ENCODE measurements around the gene ARHGEF12. TPM values are rescaled to one million over a fixed set of nuclear protein-coding genes. Genes with fewer than 3 reads are reported as not detected.
"Not testable (repeated sequence)": the region's sequence is repeated elsewhere in the genome, so short reads cannot be mapped to it uniquely, and the experiment has no call there.

Gene ARHGEF12
- polyA plus RNA-seq, 1 donor, result 141 TPM

GRCh38 chr11:120494595-120494994 is 158.4 kb downstream of the ARHGEF12 start:
- no peak for DNase-seq

DNA sequence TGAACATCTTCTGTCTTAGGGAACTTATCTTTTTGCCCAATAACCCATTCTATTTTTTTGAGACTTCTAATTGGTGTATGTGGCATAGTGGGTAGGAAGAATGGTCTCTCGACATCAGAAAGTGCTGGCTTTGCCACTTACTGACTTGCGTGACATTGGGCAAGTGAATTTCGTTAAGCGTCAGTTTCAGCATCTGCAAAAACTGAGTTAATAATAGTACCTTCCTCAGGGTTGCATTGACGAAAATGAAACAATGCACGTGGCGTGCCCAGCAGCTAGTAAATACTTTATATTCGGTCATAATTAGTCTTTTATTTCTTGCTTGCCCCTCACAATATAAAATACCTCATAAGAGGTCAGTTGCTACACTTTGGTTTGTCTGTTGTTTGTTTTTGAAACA is 162.9 kb downstream of the ARHGEF12 start:
- DNase-seq, result no peak

DNA sequence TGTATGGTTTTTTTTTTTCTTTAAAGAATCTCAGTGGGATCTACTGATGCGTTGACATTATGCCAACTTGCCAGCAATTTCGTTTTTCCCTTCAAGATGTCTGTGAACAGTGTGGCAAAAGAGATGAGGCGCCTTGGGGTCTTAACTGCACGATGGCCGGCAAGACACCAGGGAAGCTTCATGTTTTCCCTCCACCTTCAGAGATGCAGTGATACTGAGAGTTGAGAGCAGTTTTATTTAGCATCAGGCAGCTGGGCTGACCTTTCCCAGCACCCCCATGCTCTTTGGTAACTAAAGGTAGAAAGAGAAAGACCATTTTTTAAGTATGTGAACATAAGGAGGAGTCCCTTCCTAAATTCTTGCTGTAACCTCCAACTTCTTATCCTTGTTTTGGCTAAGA is 163.6 kb downstream of the ARHGEF12 start:
- no peak for DNase-seq

DNA sequence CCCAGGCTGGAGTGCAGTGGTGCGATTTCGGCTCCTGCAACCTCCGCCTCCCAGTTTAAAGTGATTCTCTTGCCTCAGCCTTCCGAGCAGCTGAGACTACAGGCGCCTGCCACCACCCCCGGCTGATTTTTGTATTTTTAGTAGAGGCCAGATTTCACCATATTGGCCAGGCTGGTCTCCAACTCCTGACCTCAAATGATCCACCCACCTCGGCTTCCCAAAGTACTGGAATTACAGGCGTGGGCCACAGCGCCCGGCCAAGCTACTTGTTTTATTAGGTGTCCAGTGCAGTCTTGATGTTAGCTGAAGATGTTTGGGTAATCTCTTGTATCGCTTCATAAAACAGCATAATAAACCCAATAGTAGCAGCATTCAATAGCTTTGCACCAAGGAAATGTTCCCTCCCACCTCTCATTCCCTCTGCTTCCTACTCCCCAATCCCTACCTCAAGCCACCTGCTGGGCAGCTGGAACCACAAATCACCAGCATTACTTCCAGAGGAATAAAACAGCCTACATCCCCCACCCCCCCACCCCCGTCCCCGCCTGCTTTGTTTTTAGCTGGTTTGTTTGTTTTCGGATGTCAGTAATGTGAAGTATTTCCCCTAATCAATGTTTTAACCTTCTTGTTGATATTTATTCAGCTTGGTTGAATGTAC is 164.3 kb downstream of the ARHGEF12 start:
- no peak for DNase-seq

GRCh38 chr11:120501440-120501839 is 165.2 kb downstream of the ARHGEF12 start:
- no peak for DNase-seq

- DNase-seq, result no peak
These were observed 166.0 kb downstream of the ARHGEF12 start for GRCh38 chr11:120501976-120502755.

DNA sequence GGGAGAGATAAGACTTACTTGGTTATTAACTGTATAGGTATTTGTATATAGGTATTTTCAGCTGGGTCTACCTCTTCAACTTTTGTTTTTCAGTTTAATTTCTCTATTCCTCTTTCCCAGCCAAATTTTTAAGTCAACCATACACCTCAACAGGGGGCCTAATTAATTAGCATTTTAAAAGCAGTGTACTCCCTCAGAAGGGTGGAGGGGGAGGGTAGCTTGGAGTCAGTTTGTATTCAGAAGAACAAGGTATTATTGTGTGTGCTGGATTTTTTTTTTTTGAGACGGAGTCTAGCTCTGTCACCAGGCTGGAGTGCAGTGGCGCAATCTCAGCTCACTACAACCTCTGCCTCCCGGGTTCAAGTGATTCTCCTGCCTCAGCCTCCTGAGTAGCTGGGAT is 167.3 kb downstream of the ARHGEF12 start:
- not testable (repeated sequence) for DNase-seq

DNA sequence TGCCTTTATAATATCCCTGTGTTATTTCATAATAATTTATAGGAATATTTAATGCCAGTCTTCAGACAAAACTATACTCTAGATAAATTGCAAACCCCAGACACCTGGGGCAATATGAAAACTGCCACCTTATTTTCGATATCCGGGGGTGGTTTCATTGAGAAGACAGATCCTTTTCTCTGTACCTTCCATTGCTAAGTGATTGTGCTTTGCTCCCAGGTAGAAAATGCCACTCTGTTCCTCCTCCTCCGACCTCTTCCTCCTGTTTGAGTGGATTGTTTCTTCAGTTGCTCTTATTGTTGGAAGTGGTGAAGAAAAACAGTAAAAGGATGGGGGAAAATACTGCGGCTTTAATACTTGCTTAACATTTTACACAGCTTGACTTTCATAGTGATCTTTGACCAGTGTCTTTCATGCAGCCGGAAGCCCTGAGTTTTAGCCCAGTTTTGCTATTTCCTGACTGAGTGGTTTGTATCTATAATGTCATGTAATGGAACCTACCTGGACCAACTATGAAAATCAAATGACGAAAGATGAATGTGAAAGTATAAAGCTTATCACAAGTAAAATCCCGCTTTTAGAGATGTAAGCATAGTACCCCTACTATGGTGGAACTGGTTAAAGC is 169.7 kb downstream of the ARHGEF12 start:
- DNase-seq, result no peak

GRCh38 chr11:120509346-120510053 is 173.3 kb downstream of the ARHGEF12 start:
- no peak for DNase-seq

GRCh38 chr11:120510406-120511115 is 174.3 kb downstream of the ARHGEF12 start:
- DNase-seq, result no peak

DNA sequence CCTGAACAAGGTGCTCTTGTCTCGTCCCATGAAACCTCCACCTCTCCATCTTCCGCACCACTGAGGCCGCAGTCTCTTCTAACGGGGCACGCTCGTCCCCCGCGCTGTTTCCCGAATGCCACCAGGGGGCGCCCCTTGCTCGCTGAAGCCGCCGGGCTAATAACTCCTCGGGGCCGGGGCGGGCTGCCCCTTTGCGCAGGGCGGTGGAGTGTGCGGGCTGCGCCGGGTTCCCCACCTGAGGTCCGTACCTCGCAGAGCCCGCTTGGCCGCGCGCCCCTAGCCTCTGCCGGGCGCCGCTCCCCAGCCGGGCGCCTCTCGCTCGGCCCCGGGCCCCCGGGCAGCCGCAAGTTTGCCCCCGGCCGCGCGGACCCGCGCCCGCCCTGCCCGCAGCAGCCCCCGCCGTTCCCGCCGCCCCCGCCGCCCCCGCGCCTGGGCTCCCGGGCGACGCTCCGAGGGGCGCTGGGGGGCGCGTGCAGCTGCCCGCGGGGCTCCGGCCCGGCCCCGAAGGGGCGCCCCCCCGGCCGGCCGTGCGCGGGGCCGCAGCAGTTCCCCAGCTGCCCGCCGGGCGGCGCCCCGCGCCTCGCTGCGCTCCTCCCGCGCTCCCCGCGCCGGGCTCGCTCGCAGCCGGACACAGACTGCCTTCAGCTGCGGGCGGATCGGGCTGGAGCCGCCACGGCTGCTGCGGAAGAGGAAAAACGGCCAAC is 175.1 kb downstream of the ARHGEF12 start, which contains the start of gene GRIK4:
Gene GRIK4, plus strand, starts transcription at position 633 of the 704 bp plus-strand sequence. CDS start 148,571 bp downstream, outside the sequence.
- peak; percentile 81 for DNase-seq

- DNase-seq, result no peak
These were observed 175.9 kb downstream of the ARHGEF12 start for GRCh38 chr11:120511820-120512738.

DNA sequence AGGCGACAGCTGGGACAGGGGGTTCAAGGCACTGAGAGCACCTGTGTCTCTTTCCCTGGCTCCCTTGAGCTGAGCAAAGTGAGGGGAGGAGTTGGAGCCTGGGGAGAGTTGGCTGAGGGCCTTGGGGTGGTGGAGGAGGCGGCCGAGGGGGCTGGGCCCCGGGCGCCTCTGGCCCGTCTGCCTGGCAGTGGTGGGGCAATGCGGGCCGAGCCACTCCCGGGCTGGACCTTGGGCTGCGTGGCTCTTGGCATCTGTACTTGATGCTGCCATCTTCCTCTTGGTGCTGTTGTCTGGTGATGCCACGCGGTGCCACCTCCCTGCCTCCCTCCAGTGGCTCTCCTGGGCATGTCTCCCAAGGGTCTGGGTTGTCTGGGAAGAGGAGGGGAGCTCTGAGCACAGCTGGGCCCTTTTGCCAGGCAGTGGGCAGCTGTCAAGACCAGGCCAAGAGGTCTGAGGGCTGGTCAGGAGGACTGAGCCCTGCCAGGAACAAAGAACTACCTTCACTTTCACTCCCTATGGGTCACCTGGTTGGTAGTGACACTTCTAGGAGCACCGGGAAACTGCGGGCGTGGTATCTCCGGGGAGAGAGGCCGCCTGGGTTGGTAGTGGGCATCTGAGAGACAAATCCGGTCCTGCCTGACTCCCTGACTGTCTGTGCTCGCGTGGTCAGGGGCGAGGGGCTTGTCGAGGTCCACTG is 176.7 kb downstream of the ARHGEF12 start:
- DNase-seq, result no peak

DNA sequence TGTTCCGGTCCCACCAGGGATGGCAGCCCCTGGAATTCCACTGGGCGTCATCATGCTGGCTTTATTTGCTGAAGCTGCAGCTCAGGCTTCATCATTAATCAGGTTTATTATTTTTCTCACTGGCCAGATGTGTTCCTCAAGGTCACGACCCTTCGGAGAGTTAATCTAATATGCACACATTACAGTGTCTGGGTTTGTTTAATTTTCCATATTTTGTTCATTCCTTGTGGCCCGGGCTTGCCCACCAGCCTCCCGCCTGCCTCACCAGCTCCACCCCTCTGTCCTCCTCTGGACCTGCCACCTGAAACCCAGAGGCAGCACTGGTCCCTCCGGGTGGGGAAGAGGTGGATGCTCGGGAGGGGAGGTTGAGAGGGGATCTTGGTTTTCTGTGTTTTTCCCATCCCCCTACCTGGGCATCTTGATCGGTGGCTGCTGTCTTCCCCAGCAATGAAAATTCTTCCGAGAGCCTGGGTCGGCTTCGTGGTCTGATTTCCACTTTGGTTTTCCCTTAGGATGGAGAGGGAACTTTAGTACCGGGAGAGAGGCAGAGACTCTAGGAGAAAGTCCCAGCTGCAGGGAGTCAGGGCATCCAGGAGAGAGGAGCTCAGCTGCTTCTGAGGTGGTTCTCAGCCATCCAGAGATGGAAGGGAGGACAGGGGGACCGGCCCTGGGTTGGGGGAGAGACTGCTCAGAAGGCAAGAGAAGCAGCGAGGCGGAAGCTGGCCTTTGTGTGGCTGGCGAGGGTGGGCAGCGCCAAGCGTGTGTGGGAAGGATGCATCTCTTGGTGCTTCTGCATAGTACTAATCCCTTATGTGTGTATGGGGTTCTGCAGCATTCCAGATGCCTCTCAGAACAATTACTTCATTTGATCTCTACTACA is 177.5 kb downstream of the ARHGEF12 start:
- no peak for DNase-seq

- no peak for DNase-seq
These were observed 178.4 kb downstream of the ARHGEF12 start for GRCh38 chr11:120514541-120515121.

- no peak for DNase-seq
These were observed 179.0 kb downstream of the ARHGEF12 start for GRCh38 chr11:120515186-120515723.
